Upper lobe of left lung (tissue), 6 donors: ENCODE measurements around the gene ACP7. TPM values are rescaled to one million over a fixed set of nuclear protein-coding genes. Genes with fewer than 3 reads are reported as not detected.

Source experiments
- ATAC-seq, 2 donors: fragments of 200-7000 bp; cut with Tn5 transposase; one replicate each; pipeline ENCODE4 v1.9.1; 2022; ENCODE audit warnings: mild to moderate bottlenecking in 2 of 2, moderate library complexity in 2 of 2; ENCODE audit not compliant: low FRiP score in 2 of 2
- DNase-seq, 2 donors: peaks; one replicate each; pipeline ENCODE4 v3.0.0-alpha.2; 2019 to 2020
- H3K27ac ChIP-seq, 4 donors: fragments of 200-600 bp; sonication (generic); one replicate each; pipeline ENCODE4 v1.5.1; 2016 to 2019
- H3K27me3 ChIP-seq, 4 donors: fragments of 200-600 bp; sonication (generic); one replicate each; pipeline ENCODE4 v1.5.1; 2017 to 2019
- H3K36me3 ChIP-seq, 4 donors: fragments of 200-600 bp; sonication (generic); one replicate each; pipeline ENCODE4 v1.5.1; 2016 to 2019
- H3K4me1 ChIP-seq, 4 donors: fragments of 200-600 bp; sonication (generic); one replicate each; pipeline ENCODE4 v1.5.1; 2018 to 2019
- H3K4me3 ChIP-seq, 4 donors: fragments of 200-600 bp; sonication (generic); one replicate each; pipeline ENCODE4 v1.5.1; 2017 to 2019; ENCODE audit warnings: mild to moderate bottlenecking in 2 of 4, moderate library complexity in 1 of 4
- H3K9me3 ChIP-seq, 4 donors: fragments of 200-600 bp; sonication (generic); one replicate each; pipeline ENCODE4 v1.5.1; 2018 to 2019
- CTCF ChIP-seq, 6 experiments: fragments of 450-650 bp in 4 of 6; fragments of 200-600 bp in 2 of 6; sonication (generic) in 2 of 6; IDR thresholded peaks; one replicate each; pipeline ENCODE4 v1.5.1; 2016 to 2019; ENCODE audit warnings: antibody characterized with exemption in 6 of 6
- EP300 ChIP-seq, 4 donors: sonication (generic); formaldehyde crosslinking; IDR thresholded peaks; one replicate each; pipeline ENCODE4 v1.5.1; 2017; ENCODE audit warnings: antibody characterized with exemption in 4 of 4, control low read depth in 2 of 4
- POLR2A ChIP-seq, 4 donors: fragments of 450-650 bp; IDR thresholded peaks; one replicate each; pipeline ENCODE4 v1.5.1; 2016 to 2017; ENCODE audit warnings: antibody characterized with exemption in 4 of 4, mild to moderate bottlenecking in 2 of 4
- POLR2AphosphoS5 ChIP-seq, 2 donors: sonication (generic); formaldehyde crosslinking; IDR thresholded peaks; one replicate each; pipeline ENCODE4 v1.5.1; 2017; ENCODE audit warnings: antibody characterized with exemption in 2 of 2
- WGBS, 2 donors: methylation state at CpG; one replicate each; pipeline ENCODE4 v1.1.5; 2017 to 2018; 5-methylcytosine and 5-hydroxymethylcytosine counted together
- total RNA-seq, 6 donors: library from RNA; depleted of rRNA in 4 of 6; stranded (reverse); fragments of >200 nt in 4 of 6; gene quantifications; one replicate each; pipeline versions ENCODE4 v1.1.0 to v1.2.1, GENCODE V29; 2016 to 2021
- donor health status: DM: no; HTN: no; CAD: no; lungs with moderate emphysema.
- donor health status: DM: no; HTN: yes; CAD: no; lungs with severe emphysema.

Gene ACP7
- total RNA-seq, 6 donors from 2014 or later = not detected

- TF ChIP-seq CTCF (IDR thresholded peaks at IDR 0.05) = no peak
- no peak for TF ChIP-seq EP300 (IDR thresholded peaks at IDR 0.05)
- TF ChIP-seq POLR2A (IDR thresholded peaks at IDR 0.05) = no peak
- TF ChIP-seq POLR2AphosphoS5 (IDR thresholded peaks at IDR 0.05) = no peak
- peak overlapping the region; percentile 67 to 83 (median 76) for H3K27ac ChIP-seq
- H3K36me3 ChIP-seq = peaks cover 0 to 3% (median 0%) of the 10 kb centered on the region in 4 donors
- no peak for ATAC-seq
- peaks cover 34 to 54% (median 44%) of the 10 kb centered on the region in 4 donors for H3K4me1 ChIP-seq
- H3K9me3 ChIP-seq = no peaks in the 10 kb centered on the region
- no peak overlapping the region for H3K4me3 ChIP-seq
- DNase-seq = no peak
- no peaks in the 10 kb centered on the region for H3K27me3 ChIP-seq
- WGBS, 2 donors = 95 to 100% methylated on average over 1 of the region's 1 CpG
Measured at GRCh38 chr19:39146091-39146490, 61.9 kb downstream of the ACP7 start.

GRCh38 chr19:39146686-39147450, 62.7 kb downstream of the ACP7 start:
- no peaks in the 10 kb centered on the region for H3K9me3 ChIP-seq
- peaks cover 0 to 3% (median 0%) of the 10 kb centered on the region in 4 donors for H3K36me3 ChIP-seq
- H3K4me1 ChIP-seq = peaks cover 37 to 58% (median 43%) of the 10 kb centered on the region in 4 donors
- no peak overlapping the region for H3K4me3 ChIP-seq
- ATAC-seq (no peak), DNase-seq (no peak)
- peak overlapping the region in 3 of 4 donors; percentile 67 to 83 (median 82) for H3K27ac ChIP-seq
- TF ChIP-seq POLR2A (IDR thresholded peaks at IDR 0.05) (no peak), POLR2AphosphoS5 (IDR thresholded peaks at IDR 0.05) (no peak), EP300 (IDR thresholded peaks at IDR 0.05) (no peak), CTCF (IDR thresholded peaks at IDR 0.05) (no peak)
- no peaks in the 10 kb centered on the region for H3K27me3 ChIP-seq
- WGBS, 2 donors = 78 to 84% methylated on average over 7 of the region's 7 CpGs

- H3K4me3 ChIP-seq = no peak overlapping the region
- no peak for ATAC-seq
- H3K27me3 ChIP-seq = no peaks in the 10 kb centered on the region
- TF ChIP-seq POLR2A (IDR thresholded peaks at IDR 0.05) (no peak), CTCF (IDR thresholded peaks at IDR 0.05) (no peak)
- peaks cover 0 to 3% (median 0%) of the 10 kb centered on the region in 4 donors for H3K36me3 ChIP-seq
- no peaks in the 10 kb centered on the region for H3K9me3 ChIP-seq
- no peak overlapping the region for H3K27ac ChIP-seq
- no peak for DNase-seq
- peaks cover 34 to 53% (median 39%) of the 10 kb centered on the region in 4 donors for H3K4me1 ChIP-seq
- WGBS, 2 donors = 79 to 86% methylated on average over 3 of the region's 3 CpGs
Measured at GRCh38 chr19:39147480-39147879, 63.3 kb downstream of the ACP7 start.

- peaks cover 27 to 48% (median 31%) of the 10 kb centered on the region in 4 donors for H3K4me1 ChIP-seq
- ATAC-seq (no peak), DNase-seq (no peak)
- 93 to 98% methylated on average over 10 of the region's 10 CpGs for WGBS, 2 donors
- H3K9me3 ChIP-seq = no peaks in the 10 kb centered on the region
- H3K27ac ChIP-seq = no peak overlapping the region
- no peaks in the 10 kb centered on the region for H3K27me3 ChIP-seq
- H3K36me3 ChIP-seq = peaks cover 0 to 3% (median 0%) of the 10 kb centered on the region in 4 donors
- H3K4me3 ChIP-seq = no peak overlapping the region
- TF ChIP-seq CTCF (IDR thresholded peaks at IDR 0.05) (no peak), EP300 (IDR thresholded peaks at IDR 0.05) (no peak), POLR2A (IDR thresholded peaks at IDR 0.05) (no peak), POLR2AphosphoS5 (IDR thresholded peaks at IDR 0.05) (no peak)
Measured at GRCh38 chr19:39148939-39149529, 64.9 kb downstream of the ACP7 start.
